CD4-positive, alpha-beta T cell (primary cell): ENCODE data around the gene SFXN5. TPM values are rescaled to one million over a fixed set of nuclear protein-coding genes. Genes with fewer than 3 reads are reported as not detected.

Experiments
- ATAC-seq: fragments of 200-7000 bp; cut with Tn5 transposase; one replicate; pipeline ENCODE4 v1.10.0; 2022; ENCODE audit warnings: mild to moderate bottlenecking; ENCODE audit not compliant: poor library complexity
- CTCF ChIA-PET: fragments of 350-600 bp; sonication (Branson Sonifier 250); formaldehyde crosslinking; loops from one replicate; lab custom pipeline; 2021; ENCODE audit warnings: antibody characterized with exemption, inconsistent platforms; lab: Charles Lee
- POLR2A ChIA-PET: fragments of 350-600 bp; sonication (Branson Sonifier 250); formaldehyde crosslinking; loops from one replicate; lab custom pipeline; 2021; ENCODE audit warnings: antibody characterized with exemption, inconsistent platforms; lab: Charles Lee
- DNase-seq, 14 experiments: peaks; one replicate each; pipeline ENCODE4 v3.0.0-alpha.2; 2013 to 2020; ENCODE audit warnings: mixed read lengths in 2 of 14
- H3K27ac ChIP-seq, 2 donors: one replicate each; pipeline versions ENCODE4 v1.5.1 to v1.7.0; 2013; ENCODE audit warnings: low read length in 2 of 2, low read depth in 1 of 2, mild to moderate bottlenecking in 1 of 2
- H3K27me3 ChIP-seq, 2 experiments: 1 replicate in 1 of 2; 2 replicates in 1 of 2; pipeline versions ENCODE4 v1.6.1 to v1.7.0; 2013; ENCODE audit warnings: low read length in 2 of 2, control low read depth in 1 of 2, mild to moderate bottlenecking in 1 of 2, moderate library complexity in 1 of 2; ENCODE audit not compliant: insufficient read depth in 2 of 2, control insufficient read depth in 1 of 2
- H3K36me3 ChIP-seq: one replicate; pipeline ENCODE4 v1.6.1; 2013; ENCODE audit warnings: low read length, control low read depth; ENCODE audit not compliant: insufficient read depth
- H3K4me1 ChIP-seq: one replicate; pipeline ENCODE4 v1.6.1; 2013; ENCODE audit warnings: low read length, control low read depth; ENCODE audit not compliant: insufficient read depth
- H3K4me3 ChIP-seq: one replicate; pipeline ENCODE4 v1.5.1; 2013; ENCODE audit warnings: mild to moderate bottlenecking, low read length, moderate library complexity
- H3K9me3 ChIP-seq, 2 experiments: 1 replicate in 1 of 2; 2 replicates in 1 of 2; pipeline versions ENCODE4 v1.6.1 to v1.7.0; 2013; ENCODE audit warnings: low read length in 2 of 2, mild to moderate bottlenecking in 2 of 2, control low read depth in 1 of 2, moderate library complexity in 1 of 2; ENCODE audit not compliant: control insufficient read depth in 1 of 2, insufficient read depth in 1 of 2
- H3K27ac Mint-ChIP-seq: one replicate; pipeline ENCODE4 v1.8.0; 2020; ENCODE audit warnings: mixed read lengths
- H3K27me3 Mint-ChIP-seq: one replicate; pipeline ENCODE4 v1.8.0; 2021; ENCODE audit warnings: mixed read lengths
- H3K36me3 Mint-ChIP-seq: one replicate; pipeline ENCODE4 v1.8.0; 2021; ENCODE audit warnings: low read depth, mixed read lengths
- H3K4me1 Mint-ChIP-seq: one replicate; pipeline ENCODE4 v1.8.0; 2021; ENCODE audit warnings: low read depth, mixed read lengths
- H3K4me3 Mint-ChIP-seq: one replicate; pipeline ENCODE4 v1.8.0; 2020; ENCODE audit warnings: mild to moderate bottlenecking, mixed read lengths
- H3K9me3 Mint-ChIP-seq: one replicate; pipeline ENCODE4 v1.8.0; 2020; ENCODE audit warnings: mixed read lengths
- intact Hi-C, 2 experiments: fragments of 100-400 bp; cut with DNase I in 1 of 2; cut with micrococcal nuclease in 1 of 2; formaldehyde crosslinking; loops; one replicate each; pipeline versions ENCODE4 v1.15.1 to v1.9.0; 2023 to 2025; cut with DNase I, micrococcal nuclease
- total RNA-seq, 174 experiments: library from RNA in 2 of 174; stranded (reverse) in 2 of 174; gene quantifications; one replicate each; pipeline ENCODE4 v1.2.3 and lab custom pipeline; 2021 to 2026
- TF ChIP-seq, protein P1 (sequence below): fragments of 200-600 bp; IDR thresholded peaks from one replicate; pipeline ENCODE4 v1.8.0; 2022; ENCODE audit warnings: antibody characterized with exemption, mild to moderate bottlenecking

Gene SFXN5
- total RNA-seq, 2 experiments from 2014 or later = 5.1 to 5.4 TPM

DNA sequence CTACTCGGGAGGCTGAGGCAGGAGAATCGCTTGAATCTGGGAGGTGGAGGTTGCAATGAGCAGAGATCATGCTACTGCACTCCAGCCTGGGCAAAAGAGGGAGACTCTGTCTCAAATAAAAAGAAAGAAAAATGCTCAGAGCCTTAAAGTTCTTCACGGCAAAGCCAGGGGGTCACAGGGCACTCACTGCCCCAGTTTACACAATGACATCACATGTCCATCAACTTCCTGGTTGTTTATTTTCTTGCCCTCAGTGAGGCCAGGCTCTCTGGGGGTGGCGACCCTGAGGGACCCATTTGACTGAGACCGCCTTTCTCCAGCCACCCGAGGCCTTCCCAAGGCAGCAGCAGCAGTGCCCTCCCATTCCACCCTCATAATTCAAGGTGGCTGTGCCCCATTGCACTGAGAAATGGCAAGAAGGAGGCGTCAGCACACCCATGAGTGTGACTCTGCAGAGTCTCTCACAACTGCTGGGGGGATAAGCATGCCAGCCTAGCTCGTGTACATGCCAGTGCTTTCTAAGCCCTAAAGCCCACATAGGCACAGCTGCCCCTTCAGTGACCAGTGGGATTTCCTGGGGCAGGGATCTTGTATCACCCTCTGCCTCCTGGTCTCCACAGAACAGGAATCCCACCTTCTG is 50.0 kb downstream of the SFXN5 start:
- no peak for ATAC-seq
- H3K4me3 ChIP-seq = no peak overlapping the region

DNA sequence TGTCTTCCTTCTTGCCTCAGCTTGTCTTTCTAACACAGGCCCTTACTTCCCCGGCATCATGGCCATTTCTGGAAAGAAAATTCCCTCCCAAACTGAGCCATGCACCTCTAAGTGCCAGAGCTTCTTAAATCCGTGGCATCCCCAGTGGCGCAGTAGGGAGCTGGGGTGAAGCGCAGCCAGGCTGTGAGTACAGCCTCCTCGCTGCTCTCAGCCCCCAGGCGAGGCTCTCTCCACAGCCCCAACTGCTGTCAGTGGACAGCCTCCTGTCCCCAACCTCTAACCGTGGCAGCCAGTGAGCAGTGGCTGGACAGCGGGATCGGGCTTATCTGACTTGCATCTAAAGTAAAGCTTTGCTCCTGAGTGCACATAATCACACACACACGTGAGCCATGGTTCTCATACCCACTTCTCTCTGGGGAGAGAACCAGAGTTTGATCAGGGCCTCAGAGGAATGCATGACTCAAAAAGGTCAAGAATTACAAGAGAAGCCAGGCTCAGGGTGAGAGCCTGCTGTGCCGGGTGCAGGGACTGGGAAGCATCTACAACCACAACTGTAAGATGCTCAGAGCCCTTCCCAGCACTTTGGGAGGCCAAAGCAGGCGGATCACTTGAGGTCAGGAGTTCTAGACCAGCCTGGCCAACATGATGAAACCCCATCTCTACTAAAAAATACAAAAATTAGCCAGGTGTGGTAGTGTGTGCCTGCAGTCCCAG is 50.7 kb downstream of the SFXN5 start:
- no peak overlapping the region for H3K4me3 Mint-ChIP-seq
- Histone ChIP-seq H3K4me3 (no peak overlapping the region), H3K27ac (no peak overlapping the region), H3K36me3 (no peaks in the 10 kb centered on the region), H3K4me1 (no peaks in the 10 kb centered on the region), H3K9me3 (no peaks in the 10 kb centered on the region), H3K27me3 (no peaks in the 10 kb centered on the region)
- POLR2A ChIA-PET = no interaction called here
- DNase-seq = no peak
- no peak for ATAC-seq
- no peaks in the 10 kb centered on the region for H3K4me1 Mint-ChIP-seq
- H3K9me3 Mint-ChIP-seq = no peaks in the 10 kb centered on the region
- intact Hi-C loops = no loop called here
- TF ChIP-seq, protein P1, sequence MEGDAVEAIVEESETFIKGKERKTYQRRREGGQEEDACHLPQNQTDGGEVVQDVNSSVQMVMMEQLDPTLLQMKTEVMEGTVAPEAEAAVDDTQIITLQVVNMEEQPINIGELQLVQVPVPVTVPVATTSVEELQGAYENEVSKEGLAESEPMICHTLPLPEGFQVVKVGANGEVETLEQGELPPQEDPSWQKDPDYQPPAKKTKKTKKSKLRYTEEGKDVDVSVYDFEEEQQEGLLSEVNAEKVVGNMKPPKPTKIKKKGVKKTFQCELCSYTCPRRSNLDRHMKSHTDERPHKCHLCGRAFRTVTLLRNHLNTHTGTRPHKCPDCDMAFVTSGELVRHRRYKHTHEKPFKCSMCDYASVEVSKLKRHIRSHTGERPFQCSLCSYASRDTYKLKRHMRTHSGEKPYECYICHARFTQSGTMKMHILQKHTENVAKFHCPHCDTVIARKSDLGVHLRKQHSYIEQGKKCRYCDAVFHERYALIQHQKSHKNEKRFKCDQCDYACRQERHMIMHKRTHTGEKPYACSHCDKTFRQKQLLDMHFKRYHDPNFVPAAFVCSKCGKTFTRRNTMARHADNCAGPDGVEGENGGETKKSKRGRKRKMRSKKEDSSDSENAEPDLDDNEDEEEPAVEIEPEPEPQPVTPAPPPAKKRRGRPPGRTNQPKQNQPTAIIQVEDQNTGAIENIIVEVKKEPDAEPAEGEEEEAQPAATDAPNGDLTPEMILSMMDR = no peak
- CTCF ChIA-PET = no interaction called here
- H3K27ac Mint-ChIP-seq = no peak overlapping the region
- H3K27me3 Mint-ChIP-seq = no peaks in the 10 kb centered on the region
- no peaks in the 10 kb centered on the region for H3K36me3 Mint-ChIP-seq

More for the DNA sequence above, 50.0 kb downstream of the SFXN5 start:
- Histone ChIP-seq H3K36me3 (no peaks in the 10 kb centered on the region), H3K27me3 (no peaks in the 10 kb centered on the region), H3K27ac (no peak overlapping the region), H3K9me3 (no peaks in the 10 kb centered on the region), H3K4me1 (no peaks in the 10 kb centered on the region)
- Mint-ChIP-seq H3K4me3 (no peak overlapping the region), H3K27me3 (no peaks in the 10 kb centered on the region), H3K36me3 (no peaks in the 10 kb centered on the region), H3K4me1 (no peaks in the 10 kb centered on the region), H3K27ac (no peak overlapping the region), H3K9me3 (no peaks in the 10 kb centered on the region)
- ChIA-PET POLR2A (no interaction called here), CTCF (no interaction called here)
- DNase-seq = no peak
- TF ChIP-seq, protein P1 = no peak
- intact Hi-C loops = no loop called here

DNA sequence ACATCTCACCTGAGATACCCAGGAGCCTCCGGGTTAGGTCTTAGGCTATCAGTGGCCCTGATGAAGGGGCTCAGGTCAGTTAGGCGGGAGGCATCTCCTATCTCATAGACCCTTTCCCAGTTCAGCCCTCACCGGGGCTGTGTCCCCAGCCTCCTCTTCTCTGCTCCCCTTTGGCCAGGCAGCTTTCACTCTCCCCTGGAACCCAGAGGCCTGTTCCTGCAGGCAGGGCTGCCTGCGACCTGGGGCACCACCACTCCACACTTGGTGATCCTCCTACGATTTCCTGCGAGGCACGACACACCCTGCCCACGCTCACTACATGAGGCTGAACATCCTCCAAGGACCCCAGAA is 51.2 kb downstream of the SFXN5 start:
- TF ChIP-seq, protein P1 = no peak
- intact Hi-C loops = no loop called here
- no peaks in the 10 kb centered on the region for H3K9me3 ChIP-seq
- H3K4me1 ChIP-seq = no peaks in the 10 kb centered on the region
- CTCF ChIA-PET = no interaction called here
- no peaks in the 10 kb centered on the region for H3K9me3 Mint-ChIP-seq
- H3K36me3 ChIP-seq = no peaks in the 10 kb centered on the region
- ATAC-seq (no peak), DNase-seq (no peak)
- H3K27ac Mint-ChIP-seq = no peak overlapping the region
- H3K27me3 ChIP-seq = no peaks in the 10 kb centered on the region
- H3K36me3 Mint-ChIP-seq = no peaks in the 10 kb centered on the region
- H3K27ac ChIP-seq = no peak overlapping the region
- no peaks in the 10 kb centered on the region for H3K4me1 Mint-ChIP-seq
- no peak overlapping the region for H3K4me3 ChIP-seq
- H3K4me3 Mint-ChIP-seq = no peak overlapping the region
- no peaks in the 10 kb centered on the region for H3K27me3 Mint-ChIP-seq
- POLR2A ChIA-PET = no interaction called here
